H1 (cell line): ENCODE results near the gene CHRNA3. TPM values are rescaled to one million over a fixed set of nuclear protein-coding genes. Genes with fewer than 3 reads are reported as not detected.

ENCODE experiments used
- CTCF ChIA-PET: fragments of 300-600 bp; sonication (Branson Sonifier 250); formaldehyde crosslinking; loops from one replicate; lab custom pipeline; 2021; ENCODE audit not compliant: partially characterized antibody; lab: Charles Lee
- POLR2A ChIA-PET: fragments of 300-600 bp; sonication (Branson Sonifier 250); formaldehyde crosslinking; loops from one replicate; lab custom pipeline; 2021; ENCODE audit warnings: inconsistent platforms; ENCODE audit not compliant: partially characterized antibody; lab: Charles Lee
- DNase-seq, 2 experiments: peaks; one replicate each; pipeline versions ENCODE4 v3.0.0 to v3.0.0-alpha.2; 2010 to 2022; ENCODE audit warnings: low spot score in 2 of 2, low read depth in 1 of 2, mixed read lengths in 1 of 2
- FAIRE-seq: peaks from 2 replicates; lab custom pipeline; 2011; peaks lifted over from hg19 to GRCh38; lab: Jason Lieb, UNC
- H2AFZ ChIP-seq: 2 replicates; pipeline ENCODE4 v1.8.1; 2012; ENCODE audit warnings: low read length, inconsistent platforms
- H2AK5ac ChIP-seq: 2 replicates; pipeline ENCODE4 v1.6.1; 2013; ENCODE audit warnings: low read depth, low read length
- H2BK120ac ChIP-seq: replicated peaks from 2 replicates; pipeline ENCODE3; 2013; ENCODE audit warnings: low read depth, low read length, inconsistent platforms
- H2BK12ac ChIP-seq: 2 replicates; pipeline ENCODE4 v1.6.1; 2013; ENCODE audit warnings: low read depth, low read length
- H2BK15ac ChIP-seq: 2 replicates; pipeline ENCODE4 v1.6.1; 2013; ENCODE audit warnings: low read length
- H2BK20ac ChIP-seq: 2 replicates; pipeline ENCODE4 v1.6.1; 2013; ENCODE audit warnings: low read length
- H2BK5ac ChIP-seq: 2 replicates; pipeline ENCODE4 v1.6.1; 2013; ENCODE audit warnings: low read depth, low read length
- H3K14ac ChIP-seq: 2 replicates; pipeline ENCODE4 v1.6.1; 2013; ENCODE audit warnings: inconsistent platforms; ENCODE audit not compliant: insufficient read length
- H3K18ac ChIP-seq: 2 replicates; pipeline ENCODE4 v1.6.1; 2013; ENCODE audit warnings: low read length; ENCODE audit errors: extremely low read depth
- H3K23ac ChIP-seq: 2 replicates; pipeline ENCODE4 v1.6.1; 2013; ENCODE audit warnings: inconsistent platforms; ENCODE audit not compliant: insufficient read length
- H3K23me2 ChIP-seq: 2 replicates; pipeline ENCODE4 v1.6.1; 2013; ENCODE audit warnings: low read depth, low read length
- H3K27ac ChIP-seq: 2 replicates; pipeline ENCODE4 v1.6.1; 2011; ENCODE audit warnings: low read depth, low read length, inconsistent platforms
- H3K27me3 ChIP-seq, 4 experiments: replicated peaks in 1 of 4; 1 replicate in 1 of 4; 2 replicates in 3 of 4; pipeline versions ENCODE4 v1.6.1 to v1.8.1; 2011 to 2013; ENCODE audit warnings: low read length in 3 of 4, mild to moderate bottlenecking in 3 of 4, inconsistent platforms in 2 of 4, mixed read lengths in 2 of 4, moderate library complexity in 1 of 4; ENCODE audit not compliant: control insufficient read depth in 3 of 4, insufficient read depth in 3 of 4; ENCODE audit errors: extremely low read depth in 1 of 4
- H3K36me3 ChIP-seq, 4 experiments: 2 replicates each; pipeline versions ENCODE4 v1.6.1 to v1.8.1; 2011 to 2013; ENCODE audit warnings: mild to moderate bottlenecking in 4 of 4, low read length in 3 of 4, moderate library complexity in 2 of 4, control low read depth in 1 of 4, inconsistent platforms in 1 of 4; ENCODE audit not compliant: insufficient read depth in 4 of 4, control insufficient read depth in 2 of 4
- H3K4ac ChIP-seq: replicated peaks from 2 replicates; pipeline ENCODE3; 2013; ENCODE audit warnings: low read length, low read depth, mixed read lengths, inconsistent platforms; ENCODE audit not compliant: insufficient read length
- H3K4me1 ChIP-seq, 4 experiments: replicated peaks in 1 of 4; 1 replicate in 1 of 4; 2 replicates in 3 of 4; pipeline versions ENCODE4 v1.6.1 to v1.8.1; 2011 to 2013; ENCODE audit warnings: low read length in 3 of 4, inconsistent platforms in 2 of 4, mixed read lengths in 1 of 4; ENCODE audit not compliant: insufficient read depth in 4 of 4, control insufficient read depth in 3 of 4
- H3K4me2 ChIP-seq, 2 experiments: 2 replicates each; pipeline versions ENCODE4 v1.6.1 to v1.8.1; 2011 to 2013; ENCODE audit warnings: low read depth in 2 of 2, low read length in 2 of 2, control low read depth in 1 of 2, inconsistent platforms in 1 of 2, mild to moderate bottlenecking in 1 of 2; ENCODE audit not compliant: insufficient read depth in 1 of 2
- H3K4me3 ChIP-seq, 4 experiments: fragments of 200-600, 300-600 bp in 1 of 4; sonication (generic), shearing (Covaris generic), sonication (Bioruptor Twin) in 1 of 4; 2 replicates each; pipeline versions ENCODE4 v1.5.1 to v1.8.1; 2011 to 2016; ENCODE audit warnings: low read length in 4 of 4, low read depth in 3 of 4, control low read depth in 2 of 4, inconsistent platforms in 2 of 4, mild to moderate bottlenecking in 2 of 4, mixed read lengths in 1 of 4, moderate library complexity in 1 of 4; ENCODE audit not compliant: insufficient read depth in 2 of 4; ENCODE audit errors: extremely low read depth in 1 of 4
- H3K56ac ChIP-seq: replicated peaks from 2 replicates; pipeline ENCODE3; 2013; ENCODE audit warnings: low read depth, mild to moderate bottlenecking, mixed read lengths, low read length, inconsistent platforms; ENCODE audit not compliant: insufficient read length
- H3K79me1 ChIP-seq: 2 replicates; pipeline ENCODE4 v1.6.1; 2013; ENCODE audit warnings: low read depth, low read length, control low read depth
- H3K79me2 ChIP-seq, 2 experiments: 2 replicates each; pipeline versions ENCODE4 v1.6.1 to v1.8.1; 2012 to 2013; ENCODE audit warnings: low read length in 2 of 2, mild to moderate bottlenecking in 2 of 2, inconsistent platforms in 1 of 2; ENCODE audit not compliant: insufficient read depth in 2 of 2, control insufficient read depth in 1 of 2
- H3K9ac ChIP-seq, 4 experiments: replicated peaks in 1 of 4; 1 replicate in 1 of 4; 2 replicates in 3 of 4; pipeline versions ENCODE4 v1.6.1 to v1.8.1; 2011 to 2013; ENCODE audit warnings: low read depth in 3 of 4, low read length in 3 of 4, control low read depth in 2 of 4, mild to moderate bottlenecking in 2 of 4, moderate library complexity in 2 of 4, inconsistent platforms in 1 of 4; ENCODE audit errors: extremely low read depth in 1 of 4
- H3K9me3 ChIP-seq, 2 experiments: 2 replicates each; pipeline versions ENCODE4 v1.6.1 to v1.8.1; 2012 to 2013; ENCODE audit warnings: mild to moderate bottlenecking in 2 of 2, moderate library complexity in 2 of 2, control low read depth in 1 of 2, inconsistent platforms in 1 of 2, low read depth in 1 of 2, low read length in 1 of 2, mixed read lengths in 1 of 2; ENCODE audit not compliant: insufficient read depth in 2 of 2
- H4K20me1 ChIP-seq, 2 experiments: replicated peaks in 1 of 2; 2 replicates each; pipeline versions ENCODE3 to v1.8.1; 2011 to 2013; ENCODE audit warnings: inconsistent platforms in 2 of 2, low read length in 2 of 2, mild to moderate bottlenecking in 1 of 2; ENCODE audit not compliant: insufficient read depth in 2 of 2, control insufficient read depth in 1 of 2
- H4K5ac ChIP-seq: 2 replicates; pipeline ENCODE4 v1.6.1; 2013; ENCODE audit warnings: low read length, low read depth, mixed read lengths, inconsistent platforms; ENCODE audit not compliant: insufficient read length
- H4K8ac ChIP-seq: 2 replicates; pipeline ENCODE4 v1.8.0; 2013; ENCODE audit warnings: mild to moderate bottlenecking, moderate library complexity, low read length, inconsistent platforms; ENCODE audit not compliant: insufficient read depth; ENCODE audit errors: extremely low read depth
- H4K91ac ChIP-seq: replicated peaks from 2 replicates; pipeline ENCODE3; 2013; ENCODE audit warnings: low read length, mixed read lengths, inconsistent platforms; ENCODE audit not compliant: insufficient read length
- GABPA ChIP-seq: IDR thresholded peaks from 2 replicates; pipeline ENCODE4 v1.6.1; 2011; ENCODE audit warnings: mild to moderate bottlenecking, low read length, moderate library complexity, borderline replicate concordance; ENCODE audit not compliant: insufficient read depth
- KDM1A ChIP-seq: fragments of 200-600, 300-600 bp; sonication (generic); IDR thresholded peaks from 2 replicates; pipeline ENCODE4 v1.7.1; 2016; ENCODE audit warnings: mild to moderate bottlenecking, low read length, borderline replicate concordance
- KDM5A ChIP-seq: fragments of 200-600 bp; IDR thresholded peaks from 2 replicates; pipeline ENCODE4 v1.7.1; 2012; ENCODE audit warnings: mild to moderate bottlenecking, low read length, inconsistent platforms, mixed read lengths
- MAFK ChIP-seq: IDR thresholded peaks from 2 replicates; pipeline ENCODE4 v1.6.1; 2012; ENCODE audit warnings: low read depth, mild to moderate bottlenecking, improper control_type of control experiment, low read length
- SUZ12 ChIP-seq: fragments of 200-600 bp; sonication (generic); IDR thresholded peaks from 2 replicates; pipeline ENCODE4 v1.6.1; 2012; ENCODE audit warnings: mild to moderate bottlenecking, inconsistent platforms, low read length, moderate library complexity, mixed read lengths
- TAF1 ChIP-seq: IDR thresholded peaks from 2 replicates; pipeline ENCODE4 v1.6.1; 2011; ENCODE audit warnings: mild to moderate bottlenecking, low read depth, low read length
- TAF7 ChIP-seq: optimal IDR thresholded peaks from 2 replicates; pipeline ENCODE3; 2011; ENCODE audit warnings: low read depth, mild to moderate bottlenecking, inconsistent platforms, low read length, moderate library complexity, borderline replicate concordance
- WGBS, 2 experiments: shearing (Covaris generic) in 1 of 2; methylation state at CpG; one replicate each; pipeline versions ENCODE4 v1.1.6 to v1.1.7; 2013 to 2015; ENCODE audit warnings: low lambda C conversion rate in 2 of 2, mixed read lengths in 2 of 2, inconsistent platforms in 1 of 2, low coverage in 1 of 2, missing lambda C conversion rate in 1 of 2; ENCODE audit not compliant: insufficient replicate concordance in 2 of 2, insufficient coverage in 1 of 2, insufficient read length in 1 of 2; ENCODE audit errors: extremely low coverage in 1 of 2, missing lambda C conversion rate in 1 of 2; 5-methylcytosine and 5-hydroxymethylcytosine counted together
- polyA plus RNA-seq, 7 experiments: library from polyadenylated mRNA; depleted of rRNA in 3 of 7; stranded (reverse) in 5 of 7; unstranded in 2 of 7; fragments of >200 nt in 5 of 7; fragments of 200-250 nt in 2 of 7; gene quantifications; 1 replicate in 5 of 7; 2 replicates in 1 of 7; 4 replicates in 1 of 7; pipeline versions ENCODE4 v1.2.1 to v1.2.3, GENCODE V29; 2011 to 2013; ENCODE audit warnings: missing spikeins in 2 of 7, mixed read lengths in 2 of 7
- total RNA-seq: library from RNA; stranded (reverse); fragmentation: NEBNext Ultra II Directional; extraction: Animal tissue kit (Norgen Biotek cat#: 25700); gene quantifications from 2 replicates; pipeline ENCODE4 v1.2.1, GENCODE V29; 2021

The CHRNA3 gene
- total and polyA plus RNA-seq, 2 of the 8 experiments (the other 6 are each of a cell fraction or from before 2014, with no cell fraction given) = 2.1 to 4.7 TPM

GRCh38 chr15:78633348-78633747, 12.6 kb upstream of the CHRNA3 start:
- Histone ChIP-seq H3K79me1 (peaks cover 2% of the 10 kb centered on the region; the same call in 1 of the 2 replicates), H2BK12ac (no peak overlapping the region), H2BK15ac (no peak overlapping the region), H3K56ac (no peak overlapping the region), H3K23me2 (no peaks in the 10 kb centered on the region; the same call in 1 of the 2 replicates), H3K27me3 (no peaks in the 10 kb centered on the region), H4K91ac (no peak overlapping the region), H4K20me1 (no peaks in the 10 kb centered on the region), H4K5ac (no peak overlapping the region), H3K79me2 (no peaks in the 10 kb centered on the region), H3K36me3 (peaks cover 0 to 7% (median 0%) of the 10 kb centered on the region in 4 experiments; a peak in 2 of 8 replicates), H3K9ac (no peak overlapping the region), H2BK20ac (no peak overlapping the region), H2BK5ac (no peak overlapping the region), H2AK5ac (no peak overlapping the region), H2BK120ac (no peak overlapping the region), H3K9me3 (no peaks in the 10 kb centered on the region), H3K4ac (no peak overlapping the region), H3K27ac (no peak overlapping the region), H3K4me2 (no peak overlapping the region), H3K4me3 (no peak overlapping the region), H4K8ac (no peak overlapping the region), H3K23ac (no peak overlapping the region), H3K14ac (no peak overlapping the region), H3K18ac (no peak overlapping the region), H3K4me1 (no peaks in the 10 kb centered on the region; a peak in 1 of 7 replicates), H2AFZ (no peak overlapping the region)
- no peak for FAIRE-seq
- CTCF ChIA-PET = interaction anchor here (0.8 to 10.9 kb wide), 5 partner anchors 13 to 175 kb away, joined by 3 to 256 read pairs (median 6); partner anchors contain the start of gene CHRNA3
- 73% methylated on average over 2 of the region's 2 CpGs; no CpG with 5 or more reads in 1 of the 2 experiments for WGBS, 2 experiments
- no peak for DNase-seq
- POLR2A ChIA-PET = no interaction called here
- TF ChIP-seq GABPA (no peak), TAF1 (no peak), MAFK (no peak), KDM1A (no peak), KDM5A (no peak), TAF7 (no peak), SUZ12 (no peak)
